Right forelimb (tissue), 1 donor: ENCODE measurements around the gene HSPA12B.

ENCODE experiments used
- DNase-seq: peaks from one replicate; pipeline ENCODE4 v3.0.0-alpha.2; 2018

HSPA12B gene

GRCh38 chr20:3730803-3731672 is 1.4 kb upstream of the HSPA12B start:
- peak; percentile 38 for DNase-seq

- no peak for DNase-seq
Observed at GRCh38 chr20:3731944-3732326, 550 bp upstream of the HSPA12B start.

GRCh38 chr20:3733119-3733995 is 872 bp downstream of the HSPA12B start:
- DNase-seq: peak; percentile 40

- DNase-seq: peak; percentile 42
Observed at GRCh38 chr20:3734111-3734843, 1.8 kb downstream of the HSPA12B start.

- DNase-seq: no peak
Observed at GRCh38 chr20:3735768-3736167, 3.3 kb downstream of the HSPA12B start.

GRCh38 chr20:3738111-3739053 is 5.9 kb downstream of the HSPA12B start:
- DNase-seq: no peak

- no peak for DNase-seq
Observed at GRCh38 chr20:3739054-3739925, 6.8 kb downstream of the HSPA12B start.

GRCh38 chr20:3739926-3740451 is 7.5 kb downstream of the HSPA12B start:
- no peak for DNase-seq

- no peak for DNase-seq
Observed at GRCh38 chr20:3740615-3741301, 8.3 kb downstream of the HSPA12B start.

- DNase-seq: no peak
Observed at GRCh38 chr20:3741836-3742458, 9.5 kb downstream of the HSPA12B start.

GRCh38 chr20:3743251-3743650 is 10.8 kb downstream of the HSPA12B start:
- no peak for DNase-seq

- DNase-seq: no peak
Observed at GRCh38 chr20:3744037-3744436, 11.6 kb downstream of the HSPA12B start.

GRCh38 chr20:3744806-3745685 is 12.6 kb downstream of the HSPA12B start:
- DNase-seq: no peak

- DNase-seq: no peak
Observed at GRCh38 chr20:3745686-3746173, 13.2 kb downstream of the HSPA12B start.

GRCh38 chr20:3747471-3747870 is 15.0 kb downstream of the HSPA12B start:
- DNase-seq: no peak

- no peak for DNase-seq
Observed at GRCh38 chr20:3748073-3748472, 15.6 kb downstream of the HSPA12B start.

GRCh38 chr20:3749087-3749688 is 16.7 kb downstream of the HSPA12B start:
- no peak for DNase-seq
